WERI-Rb-1 (cell line): ENCODE results near the gene SH3TC1.

ENCODE experiments used
- DNase-seq: peaks from one replicate; pipeline ENCODE4 v3.0.0-alpha.2; 2020
- H3K27ac ChIP-seq: fragments of 250-450 bp; sonication (Bioruptor Pico); 2 replicates; pipeline ENCODE4 v1.5.1; 2020; ENCODE audit warnings: mild to moderate bottlenecking, moderate library complexity
- H3K27me3 ChIP-seq: fragments of 250-450 bp; sonication (Bioruptor Pico); 2 replicates; pipeline ENCODE4 v1.5.1; 2021; ENCODE audit warnings: mild to moderate bottlenecking, low read depth, moderate library complexity; ENCODE audit not compliant: insufficient read depth, severe bottlenecking
- H3K36me3 ChIP-seq: fragments of 250-450 bp; sonication (Bioruptor Pico); 2 replicates; pipeline ENCODE4 v1.5.1; 2020; ENCODE audit warnings: mild to moderate bottlenecking, moderate library complexity
- H3K4me3 ChIP-seq: 2 replicates; pipeline ENCODE4 v1.5.1; 2011; ENCODE audit warnings: low read depth, mild to moderate bottlenecking, control low read depth, low read length
- H3K9me3 ChIP-seq: fragments of 250-450 bp; sonication (Bioruptor Pico); 2 replicates; pipeline ENCODE4 v1.5.1; 2021; ENCODE audit warnings: mild to moderate bottlenecking, moderate library complexity; ENCODE audit not compliant: severe bottlenecking
- CTCF ChIP-seq: IDR thresholded peaks from 2 replicates; pipeline ENCODE4 v1.5.1; 2011; ENCODE audit warnings: low read depth, mild to moderate bottlenecking, control low read depth, inconsistent platforms, low read length

The SH3TC1 gene

DNA sequence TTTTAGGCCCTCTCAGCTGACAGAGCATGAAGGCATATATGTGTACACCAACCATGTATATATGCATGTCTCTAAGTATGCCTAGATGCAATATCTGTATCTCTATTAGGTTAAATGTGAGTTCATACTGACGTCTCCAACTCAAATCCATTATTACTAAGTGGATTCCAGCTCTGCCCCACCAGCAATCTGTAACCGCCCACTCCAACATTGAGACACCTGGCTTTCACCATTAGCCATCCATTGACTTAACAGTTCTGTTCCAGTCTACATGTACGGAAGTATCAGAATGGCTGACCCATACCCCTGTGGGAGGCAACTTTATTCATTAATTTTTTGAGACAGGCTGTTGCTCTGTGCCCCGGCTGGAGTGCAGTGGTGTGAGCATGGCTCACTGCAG, 15.0 kb upstream of the SH3TC1 start:
- no peak for DNase-seq
- Histone ChIP-seq H3K27ac (no peak overlapping the region), H3K4me3 (no peak overlapping the region), H3K9me3 (no peaks in the 10 kb centered on the region), H3K36me3 (no peaks in the 10 kb centered on the region), H3K27me3 (no peaks in the 10 kb centered on the region)
- TF ChIP-seq CTCF, result no peak

- TF ChIP-seq CTCF, result no peak
Observed at GRCh38 chr4:8185295-8185694, 13.8 kb upstream of the SH3TC1 start.

DNA sequence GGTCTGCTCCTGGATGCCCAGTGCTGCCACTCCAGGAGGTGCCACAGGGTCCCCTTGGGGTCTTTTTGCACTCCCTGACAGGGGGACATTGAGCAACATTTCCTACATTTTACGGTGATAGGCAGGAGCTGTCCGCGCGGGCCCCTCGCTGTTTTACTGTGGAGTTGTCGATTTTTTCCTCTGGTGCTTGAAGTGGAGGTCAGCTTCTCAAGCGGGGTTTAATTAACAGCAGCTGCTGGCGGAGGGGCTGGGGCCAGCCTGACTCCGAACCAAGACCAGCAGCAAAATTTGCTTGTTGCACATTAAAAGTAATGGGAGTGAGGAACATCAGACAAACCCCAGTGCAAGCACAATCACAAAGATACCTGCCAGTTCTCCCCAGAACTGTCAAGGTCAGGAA, 13.2 kb upstream of the SH3TC1 start:
- no peak for TF ChIP-seq CTCF
- Histone ChIP-seq H3K4me3 (no peak overlapping the region), H3K9me3 (no peaks in the 10 kb centered on the region), H3K27me3 (no peaks in the 10 kb centered on the region), H3K27ac (no peak overlapping the region), H3K36me3 (no peaks in the 10 kb centered on the region)
- DNase-seq, result no peak

More at GRCh38 chr4:8185295-8185694, 13.8 kb upstream of the SH3TC1 start:
- Histone ChIP-seq H3K36me3 (no peaks in the 10 kb centered on the region), H3K27me3 (no peaks in the 10 kb centered on the region), H3K27ac (no peak overlapping the region), H3K9me3 (no peaks in the 10 kb centered on the region), H3K4me3 (no peak overlapping the region)
- DNase-seq, result no peak

GRCh38 chr4:8188085-8188484, 11.0 kb upstream of the SH3TC1 start:
- Histone ChIP-seq H3K36me3 (no peaks in the 10 kb centered on the region), H3K4me3 (no peak overlapping the region)
- no peak for DNase-seq

GRCh38 chr4:8188743-8189550, 10.1 kb upstream of the SH3TC1 start:
- H3K36me3 ChIP-seq, result no peaks in the 10 kb centered on the region
- peak overlapping the region; percentile 48 for H3K27ac ChIP-seq
- no peak for TF ChIP-seq CTCF
- H3K27me3 ChIP-seq, result no peaks in the 10 kb centered on the region
- peak; percentile 59 for DNase-seq
- no peaks in the 10 kb centered on the region for H3K9me3 ChIP-seq
- no peak overlapping the region for H3K4me3 ChIP-seq

More at GRCh38 chr4:8188085-8188484, 11.0 kb upstream of the SH3TC1 start:
- TF ChIP-seq CTCF, result no peak
- peak overlapping the region; percentile 38; the same call in 1 of the 2 replicates for H3K27ac ChIP-seq
- H3K27me3 ChIP-seq, result no peaks in the 10 kb centered on the region
- no peaks in the 10 kb centered on the region for H3K9me3 ChIP-seq
